Fibroblast of skin of left quadriceps (primary cell): Measurements from ENCODE around the gene ELF4.

Source experiments
- DNase-seq, 2 experiments: peaks; one replicate each; pipeline ENCODE4 v3.0.0-alpha.2; 2013; ENCODE audit warnings: low read depth in 2 of 2

The ELF4 gene

DNA sequence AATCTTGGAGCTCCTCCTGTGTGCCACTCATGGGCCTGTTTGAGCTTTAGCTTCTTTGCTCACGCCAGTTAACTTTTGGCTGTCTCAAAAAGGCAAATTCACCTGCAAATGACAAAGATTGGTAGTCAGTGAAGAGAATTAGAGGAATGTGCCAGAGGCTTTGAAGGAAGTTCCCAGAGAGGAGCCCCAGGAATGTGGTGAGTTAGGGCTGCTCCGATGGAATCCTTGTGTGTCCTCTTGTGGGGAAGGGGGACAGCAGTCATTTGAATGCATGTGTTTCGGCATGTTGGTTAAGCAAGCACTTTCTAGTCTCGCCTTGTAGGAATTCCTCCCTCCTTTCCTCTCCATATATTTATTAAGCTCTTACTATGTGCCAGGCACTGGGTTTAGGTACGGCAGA is 62.9 kb downstream of the ELF4 start:
- no peak for DNase-seq

DNA sequence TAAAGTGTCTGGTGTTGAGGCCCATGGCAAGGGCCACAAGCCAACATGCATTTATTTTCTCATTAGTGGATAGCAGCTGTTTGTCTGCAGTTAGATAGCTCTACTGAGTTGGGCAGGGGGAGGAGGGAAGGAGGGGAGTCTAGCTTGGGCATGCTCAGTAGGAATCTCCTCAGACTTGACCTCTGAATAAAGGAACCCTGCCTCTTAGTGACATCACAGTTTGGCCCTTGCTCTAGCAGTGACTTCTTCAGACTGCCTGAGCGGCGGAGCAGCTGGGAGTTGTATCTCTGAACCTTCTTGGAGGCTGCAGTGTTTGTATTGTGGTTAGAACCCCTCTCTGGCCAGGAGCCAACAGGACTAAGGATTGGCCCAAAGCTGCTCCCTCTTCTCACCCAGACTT is 70.5 kb downstream of the ELF4 start:
- DNase-seq = no peak

DNA sequence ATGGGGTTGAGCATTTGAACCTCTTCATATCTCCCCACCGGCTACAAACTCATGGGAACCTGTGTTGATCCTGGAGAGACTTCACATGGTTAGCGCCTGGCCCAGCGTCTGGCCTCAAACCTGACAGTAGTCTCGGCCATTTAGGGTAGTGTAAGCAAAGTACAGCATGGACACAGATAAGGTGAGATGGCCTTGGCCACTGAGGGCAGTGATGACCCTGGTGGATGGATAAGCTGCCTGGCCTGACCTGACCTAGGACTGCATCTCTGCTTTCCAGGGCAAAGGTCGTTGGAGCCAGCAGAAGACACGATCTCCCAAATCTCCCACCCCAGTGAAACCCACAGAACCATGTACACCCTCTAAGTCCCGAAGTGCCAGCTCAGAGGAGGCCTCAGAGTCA is 76.1 kb downstream of the ELF4 start:
- no peak for DNase-seq

DNA sequence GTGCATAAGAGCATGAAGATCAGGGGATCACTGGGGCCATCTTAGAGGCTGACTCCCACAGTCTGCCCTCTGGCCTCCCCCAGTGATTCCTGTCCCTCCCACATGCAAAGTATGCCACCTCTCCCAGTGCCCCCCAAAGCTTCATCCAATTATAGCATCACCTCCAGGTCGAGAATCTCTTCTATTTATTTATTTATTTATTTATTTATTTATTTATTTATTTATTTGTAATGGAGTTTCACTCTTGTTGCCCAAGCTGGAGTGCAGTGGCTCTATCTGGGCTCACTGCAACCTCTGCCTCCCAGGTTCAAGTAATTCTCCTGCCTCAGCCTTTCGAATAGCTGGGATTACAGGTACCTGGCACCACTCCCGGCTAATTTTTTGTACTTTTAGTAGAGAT is 77.7 kb downstream of the ELF4 start:
- DNase-seq = no peak

DNA sequence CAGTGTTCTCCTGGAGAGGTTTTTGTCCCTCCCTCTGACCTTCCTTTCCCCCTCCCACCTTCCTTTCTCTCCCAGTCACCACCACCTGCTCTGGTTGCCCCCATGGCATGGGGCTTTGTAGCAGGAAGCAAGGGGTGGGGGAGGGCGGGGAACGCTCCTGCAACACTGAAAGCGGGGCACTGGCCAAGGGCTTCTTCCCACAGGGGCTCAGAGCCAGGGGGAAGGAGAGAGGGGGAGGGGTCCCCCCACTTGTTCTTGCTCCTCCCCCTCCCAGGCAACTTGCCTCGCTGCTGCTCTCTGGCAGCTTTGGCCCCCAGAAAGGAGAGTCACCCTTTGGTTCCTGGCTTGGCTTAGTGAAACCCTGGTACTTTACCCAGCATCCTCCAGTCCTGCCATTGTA is 79.5 kb downstream of the ELF4 start:
- no peak for DNase-seq

DNA sequence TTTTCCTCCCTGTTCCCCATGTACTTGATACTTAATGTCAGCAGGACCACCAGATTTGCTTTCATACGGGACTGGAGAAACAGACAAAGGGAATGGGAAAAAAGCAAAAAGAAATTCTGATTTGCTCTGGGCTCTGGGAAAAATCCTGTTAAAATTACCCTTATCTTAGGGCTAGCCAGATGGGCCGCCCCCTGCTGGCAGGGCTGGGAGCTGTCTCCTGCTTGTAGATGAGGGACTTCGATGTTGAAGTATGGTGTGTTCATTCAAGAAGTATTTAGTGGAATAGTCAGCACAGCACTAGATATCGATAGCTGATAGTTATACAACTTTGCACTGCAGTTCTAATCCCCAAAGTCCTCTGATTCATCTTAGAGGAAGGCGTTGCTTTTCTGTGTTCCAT is 82.1 kb downstream of the ELF4 start:
- no peak for DNase-seq

DNA sequence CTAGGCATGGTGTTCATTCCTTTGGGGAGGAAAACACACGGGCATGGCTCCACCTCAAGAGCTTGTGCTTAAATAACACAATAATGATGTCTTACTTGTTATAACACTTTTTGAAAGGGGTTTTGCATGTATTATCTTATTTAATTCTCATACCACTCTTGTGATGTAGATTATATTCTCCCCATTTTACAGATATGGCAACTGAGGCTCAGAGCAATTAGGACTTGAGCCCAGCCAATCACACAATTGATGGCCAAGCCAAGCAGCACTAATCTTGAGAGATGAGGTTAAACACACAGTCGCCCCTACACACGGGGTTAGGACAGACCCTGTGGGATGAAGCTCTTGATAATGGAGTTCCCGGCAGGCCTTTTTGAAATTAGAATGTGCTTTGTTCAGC is 82.7 kb downstream of the ELF4 start:
- no peak for DNase-seq

DNA sequence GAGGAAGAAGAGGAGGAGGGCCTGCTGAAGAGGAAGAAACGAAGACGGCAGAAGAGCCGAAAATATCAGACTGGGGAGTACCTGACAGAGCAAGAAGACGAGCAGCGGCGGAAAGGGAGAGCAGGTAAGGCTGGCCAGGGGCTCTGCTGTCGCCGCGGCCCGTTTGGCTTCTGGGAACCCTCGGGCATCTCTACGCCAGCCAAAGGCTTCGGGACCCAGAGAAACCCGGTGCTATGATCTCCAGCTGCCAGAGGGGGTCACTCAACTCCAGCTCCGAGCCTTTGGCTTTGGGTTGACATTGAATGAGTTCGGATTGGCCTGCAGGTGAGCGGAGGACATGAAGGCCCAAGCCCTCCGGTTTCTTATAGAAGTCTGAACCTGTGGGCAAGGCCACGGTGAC is 85.0 kb downstream of the ELF4 start:
- DNase-seq = no peak

DNA sequence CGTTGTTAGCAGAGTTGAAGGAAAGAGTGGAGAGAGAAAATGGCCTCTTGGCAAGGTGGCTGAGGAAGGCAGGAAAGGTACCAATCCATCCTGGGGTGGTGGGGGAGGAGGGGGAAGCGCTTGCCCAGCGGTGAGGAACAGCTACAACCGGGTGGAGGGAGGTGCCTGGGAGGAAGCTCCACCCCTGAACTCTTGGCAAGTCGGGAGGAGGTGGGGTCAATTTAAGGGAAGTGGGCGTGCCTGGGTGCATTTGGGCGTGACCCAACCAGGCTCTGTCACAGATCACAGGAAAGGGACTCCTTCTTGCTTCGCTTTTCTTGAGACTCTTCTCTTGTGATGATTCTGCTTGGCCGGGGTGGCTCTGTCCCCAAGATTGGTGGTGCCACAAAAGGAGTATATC is 86.2 kb downstream of the ELF4 start:
- no peak for DNase-seq

DNA sequence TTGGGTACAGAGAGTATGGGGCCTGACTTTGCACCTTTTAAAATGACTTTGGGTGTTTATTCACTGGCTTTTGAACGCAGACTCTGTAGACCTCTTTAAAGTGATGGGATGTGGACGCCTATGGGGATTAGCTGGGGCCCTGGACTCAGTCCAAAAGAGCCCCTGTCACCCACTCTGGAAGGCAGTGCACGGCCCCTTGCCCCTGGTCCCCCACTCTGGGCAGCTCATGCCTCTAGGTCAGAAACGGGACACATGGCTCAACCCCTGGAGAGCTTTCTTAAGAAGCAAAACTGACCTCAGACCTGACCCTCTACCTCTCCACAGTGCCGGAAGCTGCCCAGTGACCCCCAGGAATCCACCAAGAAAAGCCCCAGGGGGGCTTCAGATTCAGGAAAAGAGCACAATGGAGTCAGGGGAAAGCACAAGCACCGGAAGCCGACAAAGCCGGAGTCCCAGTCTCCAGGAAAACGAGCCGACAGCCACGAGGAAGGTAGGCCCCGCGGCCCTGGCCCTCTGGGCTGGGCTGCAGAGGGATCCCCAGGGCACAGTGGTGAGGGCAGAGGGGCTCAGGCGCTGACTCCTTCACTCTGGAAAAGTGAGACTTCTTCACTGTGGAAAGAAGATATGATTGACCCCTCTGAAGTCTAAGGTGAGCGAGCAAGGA is 89.5 kb downstream of the ELF4 start:
- no peak for DNase-seq

DNA sequence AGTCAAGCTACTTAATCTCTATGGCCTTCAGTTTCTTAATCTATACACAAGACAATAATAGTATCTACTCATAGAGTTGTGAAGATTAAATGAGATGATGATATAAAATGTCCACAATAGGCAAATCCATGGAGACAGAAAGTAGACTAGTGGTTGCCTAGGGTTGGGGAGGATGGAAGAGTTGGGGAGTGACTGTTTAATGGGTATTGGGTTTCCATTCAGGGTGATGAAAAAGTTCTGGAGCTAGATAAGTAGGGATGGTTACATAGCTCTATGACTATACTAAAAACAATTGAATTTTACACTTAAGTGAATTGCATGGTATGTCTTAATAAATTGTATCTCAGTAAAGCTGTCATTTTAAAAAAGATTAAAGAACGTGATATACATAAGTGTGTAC is 92.2 kb downstream of the ELF4 start:
- DNase-seq = no peak

DNA sequence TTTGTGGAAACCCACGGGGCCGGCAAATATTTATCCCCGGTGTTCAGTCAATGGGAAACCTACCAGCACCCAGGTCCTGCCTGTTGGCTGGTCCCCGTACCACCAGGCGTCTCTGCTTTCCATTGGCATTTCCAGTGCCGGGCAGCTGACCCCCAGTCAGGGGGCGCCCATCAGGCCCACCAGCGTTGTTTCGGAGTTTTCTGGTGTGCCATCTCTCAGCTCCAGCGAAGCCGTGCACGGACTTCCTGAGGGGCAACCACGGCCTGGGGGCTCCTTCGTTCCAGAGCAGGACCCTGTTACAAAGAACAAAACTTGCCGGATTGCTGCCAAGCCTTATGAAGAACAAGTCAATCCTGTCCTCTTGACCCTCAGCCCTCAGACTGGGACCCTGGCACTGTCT is 95.1 kb downstream of the ELF4 start:
- no peak for DNase-seq
